Nephron (organoid): Measurements from ENCODE around the gene ZBTB1.

Experiments used
- H3K27ac Mint-ChIP-seq, 3 experiments: 2 replicates each; pipeline ENCODE4 v1.8.0; 2020; ENCODE audit warnings: mixed read lengths in 3 of 3, mild to moderate bottlenecking in 2 of 3, moderate library complexity in 1 of 3
- H3K27me3 Mint-ChIP-seq: 2 replicates; pipeline ENCODE4 v1.8.0; 2021; ENCODE audit warnings: low read depth, mild to moderate bottlenecking, moderate library complexity, mixed read lengths
- H3K36me3 Mint-ChIP-seq: 2 replicates; pipeline ENCODE4 v1.8.0; 2020; ENCODE audit warnings: low read depth, mixed read lengths
- H3K4me1 Mint-ChIP-seq: 2 replicates; pipeline ENCODE4 v1.8.0; 2020; ENCODE audit warnings: mixed read lengths
- H3K4me3 Mint-ChIP-seq, 3 experiments: 2 replicates each; pipeline ENCODE4 v1.8.0; 2020; ENCODE audit warnings: mild to moderate bottlenecking in 3 of 3, mixed read lengths in 3 of 3, moderate library complexity in 2 of 3
- H3K9me3 Mint-ChIP-seq: 2 replicates; pipeline ENCODE4 v1.8.0; 2020; ENCODE audit warnings: mixed read lengths
- TF ChIP-seq, protein P1 (sequence below), 3 experiments: fragments of 200-600 bp; sonication (generic); IDR thresholded peaks; one replicate each; pipeline ENCODE4 v1.5.0; 2021; ENCODE audit warnings: antibody characterized with exemption in 3 of 3; ENCODE audit not compliant: unreplicated experiment in 3 of 3

The ZBTB1 gene

DNA sequence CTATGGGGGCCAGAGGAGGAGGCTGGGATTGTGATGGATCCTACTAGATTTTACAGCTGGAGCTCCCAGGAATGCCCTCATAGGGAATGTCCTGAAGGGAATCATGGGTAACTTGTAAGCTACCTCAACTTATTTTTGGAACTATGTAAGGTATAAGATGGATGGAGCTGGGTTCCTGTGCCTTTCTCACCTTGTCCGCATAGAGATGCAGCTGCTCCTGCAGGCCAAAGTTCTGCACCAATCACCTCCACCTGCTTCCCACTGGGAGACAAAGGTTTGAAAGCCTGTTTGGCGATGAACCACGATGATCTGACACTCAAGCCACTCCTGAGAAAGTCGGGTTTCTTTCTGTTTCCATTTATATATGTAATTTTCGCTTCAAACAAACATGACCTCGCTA lies 39.9 kb upstream of the ZBTB1 start:
- Mint-ChIP-seq H3K4me1 (peaks cover 6% of the 10 kb centered on the region), H3K4me3 (peak overlapping the region; percentile 82 to 91 (median 89)), H3K27ac (peak overlapping the region in 2 of 3 experiments; percentile 38 to 75), H3K9me3 (no peaks in the 10 kb centered on the region), H3K27me3 (peaks cover 9% of the 10 kb centered on the region), H3K36me3 (peaks cover 9% of the 10 kb centered on the region)
- TF ChIP-seq, protein P1, sequence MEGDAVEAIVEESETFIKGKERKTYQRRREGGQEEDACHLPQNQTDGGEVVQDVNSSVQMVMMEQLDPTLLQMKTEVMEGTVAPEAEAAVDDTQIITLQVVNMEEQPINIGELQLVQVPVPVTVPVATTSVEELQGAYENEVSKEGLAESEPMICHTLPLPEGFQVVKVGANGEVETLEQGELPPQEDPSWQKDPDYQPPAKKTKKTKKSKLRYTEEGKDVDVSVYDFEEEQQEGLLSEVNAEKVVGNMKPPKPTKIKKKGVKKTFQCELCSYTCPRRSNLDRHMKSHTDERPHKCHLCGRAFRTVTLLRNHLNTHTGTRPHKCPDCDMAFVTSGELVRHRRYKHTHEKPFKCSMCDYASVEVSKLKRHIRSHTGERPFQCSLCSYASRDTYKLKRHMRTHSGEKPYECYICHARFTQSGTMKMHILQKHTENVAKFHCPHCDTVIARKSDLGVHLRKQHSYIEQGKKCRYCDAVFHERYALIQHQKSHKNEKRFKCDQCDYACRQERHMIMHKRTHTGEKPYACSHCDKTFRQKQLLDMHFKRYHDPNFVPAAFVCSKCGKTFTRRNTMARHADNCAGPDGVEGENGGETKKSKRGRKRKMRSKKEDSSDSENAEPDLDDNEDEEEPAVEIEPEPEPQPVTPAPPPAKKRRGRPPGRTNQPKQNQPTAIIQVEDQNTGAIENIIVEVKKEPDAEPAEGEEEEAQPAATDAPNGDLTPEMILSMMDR (IDR thresholded peaks at IDR 0.05; ENCODE audit: unreplicated experiment in 3 of 3) = no peak

DNA sequence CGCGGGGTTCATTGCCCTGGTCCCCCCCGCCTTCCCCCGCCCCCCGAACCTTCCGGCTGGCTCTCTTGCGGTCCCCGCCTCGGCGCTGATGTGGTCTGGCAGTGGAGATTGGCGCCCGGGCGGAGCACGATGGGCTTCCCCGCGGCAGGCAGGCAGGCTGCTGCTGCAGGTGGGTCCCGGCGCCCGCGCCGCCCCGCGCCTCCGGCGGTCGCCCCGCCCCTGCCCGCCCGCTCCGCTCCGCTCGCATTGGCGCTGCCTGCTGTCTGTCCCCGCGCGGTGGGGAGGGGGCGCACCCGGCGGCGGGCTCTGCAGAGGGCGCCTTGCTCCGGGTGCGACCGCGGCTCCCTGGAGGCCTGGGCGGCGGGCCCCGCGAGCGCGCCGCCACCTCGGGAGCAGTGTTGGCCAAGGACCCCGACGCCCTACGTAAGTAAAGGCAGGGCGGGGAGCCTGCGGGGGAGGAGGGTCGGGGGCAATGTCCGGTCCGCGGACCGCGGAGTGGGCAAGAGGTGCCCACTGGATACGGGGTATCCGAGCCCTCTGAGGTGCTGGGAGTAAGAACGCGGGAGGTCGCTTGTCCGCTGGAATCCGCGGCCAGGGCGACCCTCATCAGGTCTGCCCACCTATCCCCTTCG lies 39.3 kb upstream of the ZBTB1 start, which contains the start of gene AKAP5:
TSS of gene AKAP5 (plus strand) at position 309 of the 632 bp plus-strand sequence. CDS start 2,896 bp downstream, outside the sequence.
- H3K27me3 Mint-ChIP-seq = peaks cover 9% of the 10 kb centered on the region
- no peaks in the 10 kb centered on the region for H3K9me3 Mint-ChIP-seq
- H3K4me3 Mint-ChIP-seq = peak within 1 kb of the TSS; percentile 82 to 91 (median 89)
- peak within 1 kb of the TSS; percentile 48 to 76 (median 61) for H3K27ac Mint-ChIP-seq
- H3K36me3 Mint-ChIP-seq = peaks cover 3% of the 10 kb centered on the region
- TF ChIP-seq, protein P1 (IDR thresholded peaks at IDR 0.05; ENCODE audit: unreplicated experiment in 3 of 3) = no peak
- H3K4me1 Mint-ChIP-seq = peaks cover 6% of the 10 kb centered on the region

DNA sequence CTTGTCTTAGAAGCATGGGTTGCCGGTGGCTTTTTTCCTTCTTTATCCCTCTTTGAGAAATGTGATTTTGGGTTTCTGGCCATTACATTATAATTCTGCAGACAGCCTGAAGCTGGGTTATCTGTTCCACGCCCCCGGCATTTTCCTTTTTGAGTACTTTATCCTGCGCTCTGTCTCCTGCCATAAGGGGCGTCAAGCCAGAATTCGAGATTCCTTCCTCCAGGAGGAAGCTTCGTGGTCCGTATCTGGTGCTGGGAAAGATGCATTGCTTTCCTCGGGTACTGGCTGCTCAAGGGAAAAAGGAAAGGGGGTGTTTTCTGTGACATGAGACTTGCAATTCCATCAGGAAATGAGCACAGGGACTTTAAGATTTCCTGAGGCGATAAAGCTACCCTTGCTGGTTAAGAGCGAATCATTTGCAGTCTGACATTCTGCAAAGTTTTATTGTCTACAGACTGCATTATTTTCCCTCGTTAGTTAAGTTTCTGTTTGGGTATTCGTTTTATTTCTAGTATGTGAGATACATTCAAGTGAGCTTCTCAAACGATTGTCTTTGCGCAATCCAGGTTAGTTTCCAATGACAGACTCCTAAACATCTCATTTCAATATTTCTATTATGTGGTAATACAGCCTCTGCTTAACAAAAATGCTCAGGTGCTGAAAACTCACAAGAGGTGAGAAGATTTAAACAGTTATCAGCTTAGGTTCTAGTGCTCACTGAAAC lies 38.6 kb upstream of the ZBTB1 start:
- H3K9me3 Mint-ChIP-seq = no peaks in the 10 kb centered on the region
- TF ChIP-seq, protein P1 (IDR thresholded peaks at IDR 0.05; ENCODE audit: unreplicated experiment in 3 of 3) = peak; percentile 33 to 42 (median 38)
- peak overlapping the region; percentile 48 to 76 (median 61) for H3K27ac Mint-ChIP-seq
- peaks cover 9% of the 10 kb centered on the region for H3K27me3 Mint-ChIP-seq
- H3K4me3 Mint-ChIP-seq = peak overlapping the region; percentile 80 to 91 (median 88)
- H3K4me1 Mint-ChIP-seq = peaks cover 6% of the 10 kb centered on the region
- H3K36me3 Mint-ChIP-seq = peaks cover 2% of the 10 kb centered on the region

DNA sequence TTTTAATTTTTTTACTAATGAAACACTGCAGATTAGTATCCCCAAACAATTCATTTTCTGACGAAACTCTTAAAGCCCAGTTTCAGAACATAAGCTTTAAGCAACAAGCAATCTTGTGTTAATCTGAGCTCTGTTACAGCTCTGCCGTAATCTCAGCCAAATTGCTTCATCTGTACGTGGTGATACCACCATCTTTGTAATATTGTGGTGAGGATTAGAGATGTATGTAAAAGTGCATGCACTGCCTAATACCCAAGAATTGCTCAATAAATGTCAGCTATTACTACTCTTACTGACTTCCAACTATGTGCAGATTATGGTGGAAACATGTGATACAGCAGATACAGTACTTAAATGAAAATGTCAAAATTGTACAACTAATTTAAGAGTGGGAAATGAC lies 37.5 kb upstream of the ZBTB1 start:
- no peaks in the 10 kb centered on the region for H3K36me3 Mint-ChIP-seq
- peak overlapping the region in 1 of 3 experiments; percentile 42 for H3K4me3 Mint-ChIP-seq
- no peak overlapping the region for H3K27ac Mint-ChIP-seq
- H3K27me3 Mint-ChIP-seq = peaks cover 9% of the 10 kb centered on the region
- no peaks in the 10 kb centered on the region for H3K9me3 Mint-ChIP-seq
- peaks cover 6% of the 10 kb centered on the region for H3K4me1 Mint-ChIP-seq
- TF ChIP-seq, protein P1 (IDR thresholded peaks at IDR 0.05; ENCODE audit: unreplicated experiment in 3 of 3) = no peak

DNA sequence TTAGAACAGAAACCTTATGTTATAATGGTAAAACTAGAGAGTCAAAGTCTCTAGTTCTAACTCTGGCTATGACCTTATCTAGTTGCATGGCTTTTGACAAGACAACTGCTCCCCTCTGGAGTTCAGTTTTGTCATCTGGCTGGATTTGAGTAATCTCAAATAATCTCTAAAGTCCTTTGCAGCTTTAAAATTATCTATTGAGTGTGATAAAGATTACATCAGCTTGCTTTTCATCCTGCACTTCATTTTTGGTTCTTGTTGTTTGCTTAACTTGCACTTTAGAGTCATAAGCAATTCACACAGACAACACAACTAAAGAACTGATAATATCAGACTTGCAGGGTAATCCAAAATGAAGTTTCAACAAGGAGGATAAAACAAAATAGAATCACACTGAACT lies 37.0 kb upstream of the ZBTB1 start:
- TF ChIP-seq, protein P1 (IDR thresholded peaks at IDR 0.05; ENCODE audit: unreplicated experiment in 3 of 3) = no peak
- Mint-ChIP-seq H3K36me3 (no peaks in the 10 kb centered on the region), H3K4me1 (peaks cover 6% of the 10 kb centered on the region), H3K4me3 (peak overlapping the region in 1 of 3 experiments; percentile 32), H3K9me3 (no peaks in the 10 kb centered on the region), H3K27me3 (peaks cover 9% of the 10 kb centered on the region), H3K27ac (no peak overlapping the region)
